Nephron (organoid): Measurements from ENCODE around the gene MTRR.
A peak's percentile ranks its signal among the peaks of the same experiment; 100 is the strongest.

Source experiments
- H3K27ac Mint-ChIP-seq, 3 experiments: 2 replicates each; pipeline ENCODE4 v1.8.0; 2020; ENCODE audit warnings: mixed read lengths in 3 of 3, mild to moderate bottlenecking in 2 of 3, moderate library complexity in 1 of 3
- H3K27me3 Mint-ChIP-seq: 2 replicates; pipeline ENCODE4 v1.8.0; 2021; ENCODE audit warnings: low read depth, mild to moderate bottlenecking, moderate library complexity, mixed read lengths
- H3K36me3 Mint-ChIP-seq: 2 replicates; pipeline ENCODE4 v1.8.0; 2020; ENCODE audit warnings: low read depth, mixed read lengths
- H3K4me1 Mint-ChIP-seq: 2 replicates; pipeline ENCODE4 v1.8.0; 2020; ENCODE audit warnings: mixed read lengths
- H3K4me3 Mint-ChIP-seq, 3 experiments: 2 replicates each; pipeline ENCODE4 v1.8.0; 2020; ENCODE audit warnings: mild to moderate bottlenecking in 3 of 3, mixed read lengths in 3 of 3, moderate library complexity in 2 of 3
- H3K9me3 Mint-ChIP-seq: 2 replicates; pipeline ENCODE4 v1.8.0; 2020; ENCODE audit warnings: mixed read lengths
- TF ChIP-seq, protein P1 (sequence below), 3 experiments: fragments of 200-600 bp; sonication (generic); IDR thresholded peaks; one replicate each; pipeline ENCODE4 v1.5.0; 2021; ENCODE audit warnings: antibody characterized with exemption in 3 of 3; ENCODE audit not compliant: unreplicated experiment in 3 of 3

MTRR gene

GRCh38 chr5:7851617-7852289 is 17.2 kb upstream of the MTRR start:
- peaks cover 6% of the 10 kb centered on the region for H3K4me1 Mint-ChIP-seq
- H3K36me3 Mint-ChIP-seq, result peaks cover 11% of the 10 kb centered on the region
- peak overlapping the region in 2 of 3 experiments; percentile 7 to 46 for H3K27ac Mint-ChIP-seq
- TF ChIP-seq, protein P1, sequence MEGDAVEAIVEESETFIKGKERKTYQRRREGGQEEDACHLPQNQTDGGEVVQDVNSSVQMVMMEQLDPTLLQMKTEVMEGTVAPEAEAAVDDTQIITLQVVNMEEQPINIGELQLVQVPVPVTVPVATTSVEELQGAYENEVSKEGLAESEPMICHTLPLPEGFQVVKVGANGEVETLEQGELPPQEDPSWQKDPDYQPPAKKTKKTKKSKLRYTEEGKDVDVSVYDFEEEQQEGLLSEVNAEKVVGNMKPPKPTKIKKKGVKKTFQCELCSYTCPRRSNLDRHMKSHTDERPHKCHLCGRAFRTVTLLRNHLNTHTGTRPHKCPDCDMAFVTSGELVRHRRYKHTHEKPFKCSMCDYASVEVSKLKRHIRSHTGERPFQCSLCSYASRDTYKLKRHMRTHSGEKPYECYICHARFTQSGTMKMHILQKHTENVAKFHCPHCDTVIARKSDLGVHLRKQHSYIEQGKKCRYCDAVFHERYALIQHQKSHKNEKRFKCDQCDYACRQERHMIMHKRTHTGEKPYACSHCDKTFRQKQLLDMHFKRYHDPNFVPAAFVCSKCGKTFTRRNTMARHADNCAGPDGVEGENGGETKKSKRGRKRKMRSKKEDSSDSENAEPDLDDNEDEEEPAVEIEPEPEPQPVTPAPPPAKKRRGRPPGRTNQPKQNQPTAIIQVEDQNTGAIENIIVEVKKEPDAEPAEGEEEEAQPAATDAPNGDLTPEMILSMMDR (IDR thresholded peaks at IDR 0.05; ENCODE audit: unreplicated experiment in 3 of 3), result no peak
- H3K9me3 Mint-ChIP-seq, result no peaks in the 10 kb centered on the region
- peaks cover 25% of the 10 kb centered on the region for H3K27me3 Mint-ChIP-seq
- H3K4me3 Mint-ChIP-seq, result peak overlapping the region; percentile 85 to 89 (median 88)

GRCh38 chr5:7852542-7852941 is 16.4 kb upstream of the MTRR start:
- H3K4me1 Mint-ChIP-seq, result peaks cover 6% of the 10 kb centered on the region
- H3K36me3 Mint-ChIP-seq, result peaks cover 11% of the 10 kb centered on the region
- H3K27me3 Mint-ChIP-seq, result peaks cover 20% of the 10 kb centered on the region
- peak overlapping the region in 2 of 3 experiments; percentile 7 to 36 for H3K27ac Mint-ChIP-seq
- peak overlapping the region; percentile 85 to 89 (median 88) for H3K4me3 Mint-ChIP-seq
- TF ChIP-seq, protein P1 (IDR thresholded peaks at IDR 0.05; ENCODE audit: unreplicated experiment in 3 of 3), result no peak
- no peaks in the 10 kb centered on the region for H3K9me3 Mint-ChIP-seq

- Mint-ChIP-seq H3K9me3 (no peaks in the 10 kb centered on the region), H3K27me3 (peaks cover 17% of the 10 kb centered on the region), H3K4me3 (peak overlapping the region in 2 of 3 experiments; percentile 54 to 55), H3K27ac (no peak overlapping the region), H3K4me1 (peaks cover 6% of the 10 kb centered on the region), H3K36me3 (peaks cover 11% of the 10 kb centered on the region)
- TF ChIP-seq, protein P1 (IDR thresholded peaks at IDR 0.05; ENCODE audit: unreplicated experiment in 3 of 3), result no peak
These were observed 16.0 kb upstream of the MTRR start for GRCh38 chr5:7852988-7853387.

- H3K27me3 Mint-ChIP-seq, result peaks cover 6% of the 10 kb centered on the region
- H3K9me3 Mint-ChIP-seq, result no peaks in the 10 kb centered on the region
- peaks cover 22% of the 10 kb centered on the region for H3K36me3 Mint-ChIP-seq
- H3K4me1 Mint-ChIP-seq, result peaks cover 6% of the 10 kb centered on the region
- H3K27ac Mint-ChIP-seq, result no peak overlapping the region
- TF ChIP-seq, protein P1 (IDR thresholded peaks at IDR 0.05; ENCODE audit: unreplicated experiment in 3 of 3), result no peak
- no peak overlapping the region for H3K4me3 Mint-ChIP-seq
These were observed 13.3 kb upstream of the MTRR start for GRCh38 chr5:7855611-7856010.

- Mint-ChIP-seq H3K9me3 (no peaks in the 10 kb centered on the region), H3K36me3 (peaks cover 27% of the 10 kb centered on the region), H3K4me3 (no peak overlapping the region), H3K27ac (no peak overlapping the region), H3K4me1 (peaks cover 6% of the 10 kb centered on the region), H3K27me3 (peaks cover 6% of the 10 kb centered on the region)
- TF ChIP-seq, protein P1 (IDR thresholded peaks at IDR 0.05; ENCODE audit: unreplicated experiment in 3 of 3), result peak; percentile 68 to 76 (median 70)
These were observed 12.1 kb upstream of the MTRR start for GRCh38 chr5:7856855-7857254.

DNA sequence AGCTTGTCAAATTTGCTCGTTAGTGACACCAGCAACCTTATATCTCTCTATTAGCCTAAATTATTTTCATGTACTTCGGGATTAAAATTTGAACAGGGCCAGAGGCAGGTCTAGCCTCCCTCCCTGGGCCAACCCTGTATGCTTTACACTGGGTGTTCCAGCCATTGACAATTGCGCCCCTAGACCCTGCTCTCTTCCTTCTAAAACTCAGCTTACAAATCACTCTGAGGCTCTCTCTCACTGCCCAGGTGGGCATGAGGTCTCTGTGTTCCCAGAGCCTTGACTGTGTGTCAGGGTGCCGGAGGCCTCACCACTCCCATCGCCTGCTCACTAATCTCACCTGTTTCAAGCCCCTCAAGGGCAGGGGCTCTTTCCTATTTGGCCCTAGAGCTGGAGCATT is 11.6 kb upstream of the MTRR start:
- no peak overlapping the region for H3K27ac Mint-ChIP-seq
- H3K9me3 Mint-ChIP-seq, result no peaks in the 10 kb centered on the region
- peaks cover 4% of the 10 kb centered on the region for H3K4me1 Mint-ChIP-seq
- H3K36me3 Mint-ChIP-seq, result peaks cover 29% of the 10 kb centered on the region
- peaks cover 3% of the 10 kb centered on the region for H3K27me3 Mint-ChIP-seq
- TF ChIP-seq, protein P1 (IDR thresholded peaks at IDR 0.05; ENCODE audit: unreplicated experiment in 3 of 3), result no peak
- H3K4me3 Mint-ChIP-seq, result no peak overlapping the region
